Measurements from ENCODE around the gene NCAN. TPM values are rescaled to one million over a fixed set of nuclear protein-coding genes. Genes with fewer than 3 reads are reported as not detected.

The NCAN gene
- total RNA-seq, 1 donor from 2014 or later, result 186 TPM

DNA sequence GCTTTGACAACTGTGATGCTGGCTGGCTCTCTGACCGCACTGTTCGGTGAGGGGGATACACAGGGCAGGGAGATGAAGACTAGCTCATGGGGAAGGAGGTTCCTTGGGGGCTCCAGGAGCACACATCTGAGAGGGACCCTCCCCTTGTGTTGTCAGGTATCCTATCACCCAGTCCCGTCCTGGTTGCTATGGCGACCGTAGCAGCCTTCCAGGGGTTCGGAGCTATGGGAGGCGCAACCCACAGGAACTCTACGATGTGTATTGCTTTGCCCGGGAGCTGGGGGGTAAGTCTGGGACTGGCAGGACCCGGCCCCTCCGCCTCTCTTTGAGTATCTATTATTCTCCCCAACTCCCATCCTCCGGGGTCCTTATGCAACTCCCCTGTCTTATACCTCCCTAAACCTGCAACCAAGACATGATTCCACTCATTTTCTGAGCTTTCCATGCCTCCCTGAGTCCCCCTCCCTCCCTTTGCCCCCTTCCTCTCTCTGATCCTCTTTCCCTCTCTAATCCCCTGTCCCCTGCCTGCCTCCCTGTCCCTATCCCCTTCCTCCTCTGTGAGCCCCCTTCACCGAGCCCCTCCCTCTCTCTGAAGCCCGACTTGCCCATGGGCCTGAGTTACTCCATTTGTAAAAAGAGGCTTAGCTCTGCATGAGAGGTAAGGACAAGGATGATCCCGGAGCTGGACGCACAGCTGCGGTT, 12.5 kb downstream of the NCAN start:
- no peaks in the 10 kb centered on the region for H3K4me1 Mint-ChIP-seq (ENCODE audit: low read depth, unreplicated experiment)
- no peak for DNase-seq
- peaks cover 10% of the 10 kb centered on the region for H3K27me3 Mint-ChIP-seq (ENCODE audit: unreplicated experiment)
- H3K36me3 Mint-ChIP-seq (ENCODE audit: unreplicated experiment), result peaks cover 4% of the 10 kb centered on the region
- H3K4me3 Mint-ChIP-seq (ENCODE audit: unreplicated experiment), result no peak overlapping the region
- no peak for TF ChIP-seq CTCF (IDR thresholded peaks at IDR 0.05; ENCODE audit: partially characterized antibody, unreplicated experiment)
- H3K9me3 Mint-ChIP-seq (ENCODE audit: unreplicated experiment), result peaks cover 6% of the 10 kb centered on the region
- H3K27ac Mint-ChIP-seq (ENCODE audit: unreplicated experiment), result no peak overlapping the region

DNA sequence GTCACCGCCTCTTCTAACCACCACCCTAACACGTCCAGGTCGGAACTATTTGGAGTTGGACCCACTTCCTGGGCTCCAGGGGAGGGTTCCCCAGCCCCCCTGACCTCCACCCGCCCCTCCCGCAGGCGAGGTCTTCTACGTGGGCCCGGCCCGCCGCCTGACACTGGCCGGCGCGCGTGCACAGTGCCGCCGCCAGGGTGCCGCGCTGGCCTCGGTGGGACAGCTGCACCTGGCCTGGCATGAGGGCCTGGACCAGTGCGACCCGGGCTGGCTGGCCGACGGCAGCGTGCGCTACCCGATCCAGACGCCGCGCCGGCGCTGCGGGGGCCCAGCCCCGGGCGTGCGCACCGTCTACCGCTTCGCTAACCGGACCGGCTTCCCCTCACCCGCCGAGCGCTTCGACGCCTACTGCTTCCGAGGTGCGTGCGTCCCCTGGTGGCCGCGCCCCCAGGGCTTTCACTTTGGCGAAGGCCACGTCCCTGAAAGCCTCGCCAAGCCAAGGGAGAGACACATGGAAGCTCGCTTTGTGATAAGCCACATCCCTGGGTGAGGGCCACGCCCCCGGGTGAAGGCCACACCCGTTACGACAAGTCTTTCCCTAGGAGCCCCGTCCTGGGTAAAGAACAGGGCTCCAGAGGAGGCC, 13.2 kb downstream of the NCAN start:
- H3K4me3 Mint-ChIP-seq (ENCODE audit: unreplicated experiment), result no peak overlapping the region
- peaks cover 10% of the 10 kb centered on the region for H3K27me3 Mint-ChIP-seq (ENCODE audit: unreplicated experiment)
- H3K4me1 Mint-ChIP-seq (ENCODE audit: low read depth, unreplicated experiment), result no peaks in the 10 kb centered on the region
- TF ChIP-seq CTCF (IDR thresholded peaks at IDR 0.05; ENCODE audit: partially characterized antibody, unreplicated experiment), result peak; percentile 48
- peak; percentile 60 for DNase-seq
- H3K9me3 Mint-ChIP-seq (ENCODE audit: unreplicated experiment), result peaks cover 6% of the 10 kb centered on the region
- H3K27ac Mint-ChIP-seq (ENCODE audit: unreplicated experiment), result no peak overlapping the region
- peaks cover 4% of the 10 kb centered on the region for H3K36me3 Mint-ChIP-seq (ENCODE audit: unreplicated experiment)

DNA sequence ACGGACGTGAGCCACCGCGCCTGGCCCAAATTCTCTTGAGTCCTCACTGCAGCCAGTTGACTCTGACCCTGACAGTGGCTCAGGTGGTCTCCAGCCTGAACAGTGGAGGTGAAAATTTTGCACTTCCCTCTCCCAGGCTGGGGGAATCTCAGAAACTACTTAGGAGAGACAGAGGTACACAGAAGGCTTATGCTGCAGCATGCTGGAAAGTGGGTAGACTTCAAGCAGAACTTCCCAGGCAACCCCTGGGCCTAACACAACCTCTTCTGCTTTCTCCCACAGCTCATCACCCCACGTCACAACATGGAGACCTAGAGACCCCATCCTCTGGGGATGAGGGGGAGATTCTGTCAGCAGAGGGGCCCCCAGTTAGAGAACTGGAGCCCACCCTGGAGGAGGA, 14.4 kb downstream of the NCAN start:
- Mint-ChIP-seq H3K9me3 (ENCODE audit: unreplicated experiment) (peaks cover 10% of the 10 kb centered on the region), H3K27me3 (ENCODE audit: unreplicated experiment) (peaks cover 13% of the 10 kb centered on the region), H3K36me3 (ENCODE audit: unreplicated experiment) (peaks cover 4% of the 10 kb centered on the region), H3K4me3 (ENCODE audit: unreplicated experiment) (no peak overlapping the region), H3K27ac (ENCODE audit: unreplicated experiment) (no peak overlapping the region), H3K4me1 (ENCODE audit: low read depth, unreplicated experiment) (no peaks in the 10 kb centered on the region)
- TF ChIP-seq CTCF (IDR thresholded peaks at IDR 0.05; ENCODE audit: partially characterized antibody, unreplicated experiment), result no peak
- no peak for DNase-seq

DNA sequence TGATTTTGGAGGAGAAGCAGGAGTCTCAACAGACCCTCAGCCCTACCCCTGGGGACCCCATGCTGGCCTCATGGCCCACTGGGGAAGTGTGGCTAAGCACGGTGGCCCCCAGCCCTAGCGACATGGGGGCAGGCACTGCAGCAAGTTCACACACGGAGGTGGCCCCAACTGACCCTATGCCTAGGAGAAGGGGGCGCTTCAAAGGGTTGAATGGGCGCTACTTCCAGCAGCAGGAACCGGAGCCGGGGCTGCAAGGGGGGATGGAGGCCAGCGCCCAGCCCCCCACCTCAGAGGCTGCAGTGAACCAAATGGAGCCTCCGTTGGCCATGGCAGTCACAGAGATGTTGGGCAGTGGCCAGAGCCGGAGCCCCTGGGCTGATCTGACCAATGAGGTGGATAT, 14.9 kb downstream of the NCAN start:
- Mint-ChIP-seq H3K9me3 (ENCODE audit: unreplicated experiment) (peaks cover 10% of the 10 kb centered on the region), H3K36me3 (ENCODE audit: unreplicated experiment) (peaks cover 4% of the 10 kb centered on the region), H3K4me1 (ENCODE audit: low read depth, unreplicated experiment) (no peaks in the 10 kb centered on the region), H3K27ac (ENCODE audit: unreplicated experiment) (no peak overlapping the region), H3K4me3 (ENCODE audit: unreplicated experiment) (no peak overlapping the region), H3K27me3 (ENCODE audit: unreplicated experiment) (peaks cover 13% of the 10 kb centered on the region)
- TF ChIP-seq CTCF (IDR thresholded peaks at IDR 0.05; ENCODE audit: partially characterized antibody, unreplicated experiment), result no peak
- no peak for DNase-seq

GRCh38 chr19:19227217-19227616, 15.5 kb downstream of the NCAN start:
- Mint-ChIP-seq H3K36me3 (ENCODE audit: unreplicated experiment) (peaks cover 4% of the 10 kb centered on the region), H3K4me1 (ENCODE audit: low read depth, unreplicated experiment) (peaks cover 4% of the 10 kb centered on the region), H3K9me3 (ENCODE audit: unreplicated experiment) (peaks cover 10% of the 10 kb centered on the region), H3K4me3 (ENCODE audit: unreplicated experiment) (no peak overlapping the region), H3K27ac (ENCODE audit: unreplicated experiment) (no peak overlapping the region), H3K27me3 (ENCODE audit: unreplicated experiment) (peaks cover 15% of the 10 kb centered on the region)
- no peak for TF ChIP-seq CTCF (IDR thresholded peaks at IDR 0.05; ENCODE audit: partially characterized antibody, unreplicated experiment)
- no peak for DNase-seq
